AG04450 (cell line): ENCODE measurements around the gene PDC. TPM values are rescaled to one million over a fixed set of nuclear protein-coding genes. Genes with fewer than 3 reads are reported as not detected.

Source experiments
- CTCF ChIA-PET: fragments of 300-600, 350-600 bp; formaldehyde crosslinking; extraction: SDS; loops from one replicate; lab custom pipeline; 2022; ENCODE audit warnings: antibody characterized with exemption, inconsistent platforms; lab: Charles Lee
- POLR2A ChIA-PET: fragments of 350-600 bp; formaldehyde crosslinking; extraction: SDS; loops from one replicate; lab custom pipeline; 2021; ENCODE audit warnings: antibody characterized with exemption, inconsistent platforms; lab: Yijun Ruan, JAX
- DNase-seq: peaks from one replicate; pipeline ENCODE4 v3.0.0-alpha.2; 2011; ENCODE audit warnings: low read depth, low spot score
- H3K27ac ChIP-seq: one replicate; pipeline ENCODE4 v1.5.1; 2012; ENCODE audit warnings: low read depth, low read length, control low read depth
- H3K27me3 ChIP-seq: one replicate; pipeline ENCODE4 v1.6.0; 2012; ENCODE audit warnings: low read length; ENCODE audit not compliant: control insufficient read depth, insufficient read depth
- H3K4me3 ChIP-seq: 2 replicates; pipeline ENCODE4 v1.5.1; 2011; ENCODE audit warnings: mild to moderate bottlenecking, low read depth, low read length, control low read depth
- H3K9me3 ChIP-seq: 2 replicates; pipeline ENCODE4 v1.5.1; 2012; ENCODE audit warnings: low read length; ENCODE audit not compliant: control insufficient read depth, insufficient read depth
- polyA plus RNA-seq: library from polyadenylated mRNA; depleted of rRNA; stranded (reverse); fragments of >200 nt; gene quantifications from 2 replicates; pipeline ENCODE4 v1.2.3, GENCODE V29; 2011
- TF ChIP-seq, protein P1 (sequence below): IDR thresholded peaks from 2 replicates; pipeline ENCODE4 v1.5.1; 2011; ENCODE audit warnings: low read depth, low read length, control low read depth, inconsistent platforms

Gene PDC
- polyA plus RNA-seq, 1 experiment: not detected

- POLR2A ChIA-PET: interaction anchor here (1.2 kb wide), 1 partner anchor 156 kb away, joined by 3 read pairs; no protein-coding TSS in a partner anchor
- H3K27me3 ChIP-seq: no peaks in the 10 kb centered on the region
- H3K27ac ChIP-seq: no peak overlapping the region
- TF ChIP-seq, protein P1, sequence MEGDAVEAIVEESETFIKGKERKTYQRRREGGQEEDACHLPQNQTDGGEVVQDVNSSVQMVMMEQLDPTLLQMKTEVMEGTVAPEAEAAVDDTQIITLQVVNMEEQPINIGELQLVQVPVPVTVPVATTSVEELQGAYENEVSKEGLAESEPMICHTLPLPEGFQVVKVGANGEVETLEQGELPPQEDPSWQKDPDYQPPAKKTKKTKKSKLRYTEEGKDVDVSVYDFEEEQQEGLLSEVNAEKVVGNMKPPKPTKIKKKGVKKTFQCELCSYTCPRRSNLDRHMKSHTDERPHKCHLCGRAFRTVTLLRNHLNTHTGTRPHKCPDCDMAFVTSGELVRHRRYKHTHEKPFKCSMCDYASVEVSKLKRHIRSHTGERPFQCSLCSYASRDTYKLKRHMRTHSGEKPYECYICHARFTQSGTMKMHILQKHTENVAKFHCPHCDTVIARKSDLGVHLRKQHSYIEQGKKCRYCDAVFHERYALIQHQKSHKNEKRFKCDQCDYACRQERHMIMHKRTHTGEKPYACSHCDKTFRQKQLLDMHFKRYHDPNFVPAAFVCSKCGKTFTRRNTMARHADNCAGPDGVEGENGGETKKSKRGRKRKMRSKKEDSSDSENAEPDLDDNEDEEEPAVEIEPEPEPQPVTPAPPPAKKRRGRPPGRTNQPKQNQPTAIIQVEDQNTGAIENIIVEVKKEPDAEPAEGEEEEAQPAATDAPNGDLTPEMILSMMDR: no peak
- no peak overlapping the region for H3K4me3 ChIP-seq
- DNase-seq: no peak
- H3K9me3 ChIP-seq: no peaks in the 10 kb centered on the region
- CTCF ChIA-PET: interaction anchor here (0.6 to 2.0 kb wide), 5 partner anchors 46 to 1632 kb away, joined by 3 to 12 read pairs (median 3); partner anchors contain the start of genes ODR4 and TPR
Measured at GRCh38 chr1:186420923-186421322, 40.0 kb downstream of the PDC start.

- CTCF ChIA-PET: interaction anchor here (0.6 to 2.0 kb wide), 7 partner anchors 16 to 1633 kb away, joined by 3 to 12 read pairs (median 4); partner anchors contain the start of genes ODR4 and TPR
- Histone ChIP-seq H3K9me3 (no peaks in the 10 kb centered on the region), H3K27me3 (no peaks in the 10 kb centered on the region), H3K27ac (no peak overlapping the region), H3K4me3 (no peak overlapping the region)
- TF ChIP-seq, protein P1: no peak
- DNase-seq: no peak
- POLR2A ChIA-PET: interaction anchor here (1.2 kb wide), 1 partner anchor 156 kb away, joined by 3 read pairs; no protein-coding TSS in a partner anchor
Measured at GRCh38 chr1:186420311-186420710, 40.6 kb downstream of the PDC start.

- CTCF ChIA-PET: interaction anchor here (0.7 to 1.5 kb wide), 3 partner anchors 43 to 1525 kb away, joined by 3 to 4 read pairs (median 3); partner anchors contain the start of genes ODR4 and TPR
- TF ChIP-seq, protein P1: no peak
- Histone ChIP-seq H3K4me3 (no peak overlapping the region), H3K27ac (no peak overlapping the region), H3K9me3 (no peaks in the 10 kb centered on the region), H3K27me3 (no peaks in the 10 kb centered on the region)
- DNase-seq: peak; percentile 21
- POLR2A ChIA-PET: no interaction called here
Measured at GRCh38 chr1:186418503-186418902, 42.4 kb downstream of the PDC start.

- Histone ChIP-seq H3K27me3 (no peaks in the 10 kb centered on the region), H3K27ac (no peak overlapping the region), H3K9me3 (no peaks in the 10 kb centered on the region), H3K4me3 (no peak overlapping the region)
- CTCF ChIA-PET: interaction anchor here (1.0 to 1.8 kb wide), 4 partner anchors 9 to 574 kb away, joined by 3 to 8 read pairs (median 4); partner anchors contain the start of genes ODR4 and TPR
- TF ChIP-seq, protein P1: no peak
- DNase-seq: no peak
- POLR2A ChIA-PET: no interaction called here
Measured at GRCh38 chr1:186413319-186413718, 47.6 kb downstream of the PDC start.

GRCh38 chr1:186409091-186409490 lies 51.8 kb downstream of the PDC start:
- CTCF ChIA-PET: interaction anchor here (0.6 to 2.2 kb wide), 2 partner anchors 34 to 403 kb away, joined by 7 read pairs; partner anchors contain the start of genes ODR4 and TPR
- no peak for DNase-seq
- Histone ChIP-seq H3K27ac (no peak overlapping the region), H3K9me3 (no peaks in the 10 kb centered on the region), H3K4me3 (no peak overlapping the region), H3K27me3 (no peaks in the 10 kb centered on the region)
- TF ChIP-seq, protein P1: no peak
- POLR2A ChIA-PET: interaction anchor here (0.6 kb wide), 1 partner anchor 1196 kb away, joined by 3 read pairs; no protein-coding TSS in a partner anchor
